ENCODE data around the gene NPR1.

DNA sequence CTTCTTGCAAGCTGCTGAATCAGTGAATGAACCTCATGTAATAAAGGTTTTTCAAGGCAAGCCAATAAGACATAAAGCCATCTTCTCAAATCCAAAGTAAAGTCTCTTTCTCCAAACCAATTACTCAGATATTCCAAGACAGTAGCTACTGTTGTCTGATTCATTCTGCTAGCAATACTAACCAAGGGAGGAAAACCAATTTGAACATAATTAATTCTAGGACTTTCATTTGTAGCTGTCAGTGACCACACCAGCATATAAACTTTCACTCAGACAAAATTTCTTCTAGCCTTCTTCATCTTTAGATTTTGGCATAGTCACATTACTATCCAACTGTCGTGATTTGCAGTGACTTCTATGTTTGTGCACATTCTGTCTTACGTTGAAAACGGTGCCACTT is 38.8 kb downstream of the NPR1 start:
- TF ChIP-seq POLR2A (IDR thresholded peaks at IDR 0.05; ENCODE audit: insufficient read depth in 1 of 2, low read depth in 2 of 2, low read length in 2 of 2) (no peak), POLR2AphosphoS5 (IDR thresholded peaks at IDR 0.05; ENCODE audit: low read depth, low read length) (no peak), ZFP1 (CRISPR knock-in tag; IDR thresholded peaks at IDR 0.05) (no peak), CCAR2 (optimal IDR thresholded peaks at IDR 0.05; ENCODE audit: low read depth, low read length) (no peak), ZSCAN21 (CRISPR knock-in tag; IDR thresholded peaks at IDR 0.05; ENCODE audit: borderline replicate concordance) (no peak)
- TF ChIP-seq, protein P1, sequence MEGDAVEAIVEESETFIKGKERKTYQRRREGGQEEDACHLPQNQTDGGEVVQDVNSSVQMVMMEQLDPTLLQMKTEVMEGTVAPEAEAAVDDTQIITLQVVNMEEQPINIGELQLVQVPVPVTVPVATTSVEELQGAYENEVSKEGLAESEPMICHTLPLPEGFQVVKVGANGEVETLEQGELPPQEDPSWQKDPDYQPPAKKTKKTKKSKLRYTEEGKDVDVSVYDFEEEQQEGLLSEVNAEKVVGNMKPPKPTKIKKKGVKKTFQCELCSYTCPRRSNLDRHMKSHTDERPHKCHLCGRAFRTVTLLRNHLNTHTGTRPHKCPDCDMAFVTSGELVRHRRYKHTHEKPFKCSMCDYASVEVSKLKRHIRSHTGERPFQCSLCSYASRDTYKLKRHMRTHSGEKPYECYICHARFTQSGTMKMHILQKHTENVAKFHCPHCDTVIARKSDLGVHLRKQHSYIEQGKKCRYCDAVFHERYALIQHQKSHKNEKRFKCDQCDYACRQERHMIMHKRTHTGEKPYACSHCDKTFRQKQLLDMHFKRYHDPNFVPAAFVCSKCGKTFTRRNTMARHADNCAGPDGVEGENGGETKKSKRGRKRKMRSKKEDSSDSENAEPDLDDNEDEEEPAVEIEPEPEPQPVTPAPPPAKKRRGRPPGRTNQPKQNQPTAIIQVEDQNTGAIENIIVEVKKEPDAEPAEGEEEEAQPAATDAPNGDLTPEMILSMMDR (CRISPR knock-in tag; IDR thresholded peaks at IDR 0.05) = no peak

Data from HepG2 (cell line).